Measurements from ENCODE around the gene PXDC1.

- TF ChIP-seq, protein P1, sequence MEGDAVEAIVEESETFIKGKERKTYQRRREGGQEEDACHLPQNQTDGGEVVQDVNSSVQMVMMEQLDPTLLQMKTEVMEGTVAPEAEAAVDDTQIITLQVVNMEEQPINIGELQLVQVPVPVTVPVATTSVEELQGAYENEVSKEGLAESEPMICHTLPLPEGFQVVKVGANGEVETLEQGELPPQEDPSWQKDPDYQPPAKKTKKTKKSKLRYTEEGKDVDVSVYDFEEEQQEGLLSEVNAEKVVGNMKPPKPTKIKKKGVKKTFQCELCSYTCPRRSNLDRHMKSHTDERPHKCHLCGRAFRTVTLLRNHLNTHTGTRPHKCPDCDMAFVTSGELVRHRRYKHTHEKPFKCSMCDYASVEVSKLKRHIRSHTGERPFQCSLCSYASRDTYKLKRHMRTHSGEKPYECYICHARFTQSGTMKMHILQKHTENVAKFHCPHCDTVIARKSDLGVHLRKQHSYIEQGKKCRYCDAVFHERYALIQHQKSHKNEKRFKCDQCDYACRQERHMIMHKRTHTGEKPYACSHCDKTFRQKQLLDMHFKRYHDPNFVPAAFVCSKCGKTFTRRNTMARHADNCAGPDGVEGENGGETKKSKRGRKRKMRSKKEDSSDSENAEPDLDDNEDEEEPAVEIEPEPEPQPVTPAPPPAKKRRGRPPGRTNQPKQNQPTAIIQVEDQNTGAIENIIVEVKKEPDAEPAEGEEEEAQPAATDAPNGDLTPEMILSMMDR (IDR thresholded peaks at IDR 0.05) = no peak
- TF ChIP-seq POLR2AphosphoS5 (IDR thresholded peaks at IDR 0.05) (no peak), POLR2A (IDR thresholded peaks at IDR 0.05) (no peak), EP300 (IDR thresholded peaks at IDR 0.05) (no peak)
Measured at GRCh38 chr6:3718407-3718806, 33.1 kb downstream of the PXDC1 start.
